GM21528 (cell line): ENCODE results near the gene TSPEAR.

Experiments
- ATAC-seq: cut with Tn5 transposase; IDR thresholded peaks from one replicate; pipeline ENCODE4 v1.9.1; 2021; ENCODE audit warnings: mild to moderate bottlenecking, moderate library complexity; ENCODE audit not compliant: unreplicated experiment, low FRiP score

Gene TSPEAR

GRCh38 chr21:44462086-44462833 is 249.1 kb downstream of the TSPEAR start:
- ATAC-seq: no peak

- no peak for ATAC-seq
Measured at GRCh38 chr21:44461464-44462001, 249.8 kb downstream of the TSPEAR start.

DNA sequence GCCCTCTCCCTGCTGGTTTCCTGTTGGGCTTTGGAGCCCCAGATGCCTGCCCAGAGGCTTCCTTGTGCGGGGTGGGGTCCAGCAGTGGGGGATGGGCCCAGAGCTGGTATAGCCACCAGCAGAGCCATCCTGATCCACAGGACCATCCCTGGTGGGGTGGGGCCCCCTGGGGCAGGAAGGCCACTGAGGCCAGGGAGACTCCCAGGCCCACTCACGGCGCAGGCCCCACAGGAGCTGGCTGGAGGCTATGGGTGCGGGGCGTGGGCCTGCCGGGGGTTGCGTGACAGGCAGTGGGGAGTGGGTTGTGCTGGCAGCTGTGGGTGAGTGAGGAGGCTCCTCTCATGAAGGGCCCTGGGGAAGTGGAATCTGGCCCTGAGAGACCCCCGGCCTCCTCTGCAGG is 250.4 kb downstream of the TSPEAR start:
- no peak for ATAC-seq

- no peak for ATAC-seq
Measured at GRCh38 chr21:44460441-44460755, 251.0 kb downstream of the TSPEAR start.

DNA sequence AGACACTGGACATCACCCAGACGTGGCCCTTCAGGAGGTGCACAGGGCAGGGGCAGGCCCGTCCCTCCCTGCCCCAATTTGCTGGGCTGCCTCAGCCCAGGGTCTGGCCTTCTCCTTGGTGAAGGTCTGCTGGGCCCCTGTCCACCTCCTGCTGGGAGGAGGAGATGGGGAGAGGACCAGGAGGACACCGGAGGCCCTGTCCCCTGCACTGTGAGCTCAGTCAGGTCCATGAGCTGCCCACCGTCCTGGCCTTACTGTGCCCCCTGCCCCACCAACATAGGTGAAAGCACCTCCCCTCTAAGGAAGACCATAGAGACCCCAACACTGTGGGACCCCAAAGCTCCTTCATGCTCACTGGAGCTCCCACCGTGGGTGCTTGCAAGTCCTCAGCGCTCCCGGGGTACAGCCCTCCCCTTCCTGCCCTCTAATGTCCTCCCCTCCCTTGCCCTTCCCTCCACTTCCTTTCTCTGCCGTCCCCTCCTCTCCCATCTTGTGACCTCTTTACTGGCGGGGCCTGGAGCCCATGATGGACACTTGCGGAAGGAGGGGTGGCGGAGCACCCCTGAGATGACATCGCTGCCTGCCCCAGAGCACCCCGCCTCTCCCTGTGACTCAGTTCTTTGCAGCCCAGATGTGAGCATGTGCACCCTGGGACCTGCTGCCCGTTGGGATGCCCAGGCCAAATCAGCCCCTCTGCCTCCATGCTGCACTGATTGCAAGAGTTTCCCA is 251.5 kb downstream of the TSPEAR start:
- ATAC-seq: no peak

DNA sequence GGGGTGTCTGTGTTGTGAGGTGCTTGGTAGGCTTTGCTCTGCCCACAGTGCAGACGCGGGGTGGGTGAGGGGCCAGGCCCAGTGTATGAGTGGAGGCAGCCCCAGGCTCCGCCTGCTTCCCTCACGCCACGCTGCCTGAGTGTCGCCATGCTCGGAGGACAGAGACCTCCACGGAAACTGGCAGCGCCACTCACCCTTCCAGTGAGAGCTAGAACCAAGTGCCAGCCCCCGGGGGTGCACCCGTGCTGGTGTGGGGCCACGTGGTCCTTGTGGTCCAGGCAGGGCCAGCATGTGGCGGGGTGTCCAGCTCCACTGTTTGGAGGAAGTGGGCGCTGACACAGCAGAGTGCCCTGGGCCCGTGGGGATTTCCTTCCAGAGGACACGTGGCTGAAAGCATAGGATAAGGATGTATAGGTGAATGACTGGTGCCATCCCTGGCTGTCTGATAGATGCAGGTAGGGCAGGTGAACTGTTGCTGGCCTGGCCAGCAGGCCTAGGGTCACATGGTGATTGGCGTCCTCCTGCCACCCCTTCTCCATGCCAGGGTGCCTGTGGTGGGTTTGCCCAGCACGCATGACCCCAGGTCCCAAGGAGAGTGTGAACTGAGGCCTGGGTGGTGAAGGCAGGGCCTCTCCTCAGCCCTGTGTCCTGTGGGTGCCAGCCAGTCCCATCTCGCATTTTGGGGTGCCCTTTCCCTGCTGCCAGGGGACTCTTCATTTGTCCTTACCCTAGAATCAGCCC is 252.2 kb downstream of the TSPEAR start:
- ATAC-seq: no peak

- no peak for ATAC-seq
Measured at GRCh38 chr21:44456915-44457736, 254.2 kb downstream of the TSPEAR start.

DNA sequence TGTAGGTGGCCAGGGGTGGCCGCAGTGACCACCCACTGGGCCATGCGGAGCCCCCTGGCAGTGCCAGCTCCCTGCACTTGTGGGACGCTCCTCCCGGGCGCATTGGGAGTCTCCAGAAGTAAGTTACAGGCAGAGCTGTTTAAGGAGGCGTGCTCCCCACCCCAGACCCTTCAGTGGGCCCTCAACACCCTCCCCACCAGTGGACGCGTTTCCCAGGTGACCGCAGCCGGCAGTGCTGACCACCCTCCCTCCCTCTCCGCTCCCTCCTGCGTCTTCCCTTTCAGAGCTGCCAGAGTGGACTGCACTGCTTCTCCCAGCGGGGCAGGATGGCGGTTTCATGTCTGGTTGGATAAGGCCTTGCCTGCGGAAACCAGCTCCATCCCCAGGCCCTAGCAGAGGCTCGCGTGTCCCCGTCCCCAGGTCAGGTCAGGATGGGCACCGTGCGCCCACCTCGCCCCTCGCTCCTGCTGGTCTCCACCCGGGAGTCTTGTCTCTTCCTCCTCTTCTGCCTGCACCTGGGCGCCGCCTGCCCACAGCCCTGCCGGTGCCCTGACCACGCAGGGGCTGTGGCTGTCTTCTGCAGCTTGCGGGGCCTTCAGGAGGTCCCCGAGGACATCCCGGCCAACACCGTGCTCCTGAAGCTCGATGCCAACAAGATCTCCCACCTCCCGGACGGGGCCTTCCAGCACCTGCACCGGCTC is 255.0 kb downstream of the TSPEAR start:
- no peak for ATAC-seq

DNA sequence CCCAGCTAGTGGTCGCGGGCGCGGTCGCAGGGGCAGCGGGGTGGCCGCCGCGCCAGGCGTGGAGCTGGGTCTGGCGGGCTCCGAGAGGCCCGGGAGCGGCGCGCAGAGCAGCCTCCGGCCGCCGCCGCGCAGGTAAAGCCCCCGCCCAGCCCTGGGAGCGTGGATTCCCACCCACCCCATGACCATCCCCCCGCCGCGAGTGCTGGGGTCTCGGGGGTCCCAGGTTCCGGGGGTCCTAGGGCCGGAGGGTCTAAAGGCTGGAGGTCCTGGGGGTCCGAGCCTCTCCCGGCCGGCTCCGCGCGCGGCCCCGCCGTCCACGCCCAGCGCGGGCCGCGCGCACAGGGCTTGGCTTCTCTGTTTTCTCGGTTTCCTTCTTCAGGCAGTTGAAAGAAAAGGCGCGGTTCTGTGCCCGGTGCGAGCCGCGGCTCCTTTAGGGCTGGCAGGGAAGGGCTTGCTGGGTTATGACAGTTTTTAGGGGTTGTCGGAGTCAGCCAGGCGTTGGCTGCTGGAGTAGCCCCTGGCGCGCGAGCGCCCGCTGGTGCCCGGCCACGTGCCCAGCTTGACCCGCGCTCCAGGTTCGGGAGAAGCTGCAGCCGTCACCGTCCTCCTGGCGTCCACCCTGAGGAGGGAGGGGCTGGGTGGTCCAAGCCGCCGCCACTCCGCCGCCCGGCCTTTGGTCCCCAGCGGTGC is 255.7 kb downstream of the TSPEAR start:
- no peak for ATAC-seq

GRCh38 chr21:44454747-44455523 is 256.4 kb downstream of the TSPEAR start, which contains the start of gene LRRC3:
Gene LRRC3 (plus strand): TSS chr21:44455510. CDS start chr21:44456645, 1,135 bp downstream.
- ATAC-seq: no peak

- ATAC-seq: no peak
Measured at GRCh38 chr21:44454058-44454457, 257.3 kb downstream of the TSPEAR start.

DNA sequence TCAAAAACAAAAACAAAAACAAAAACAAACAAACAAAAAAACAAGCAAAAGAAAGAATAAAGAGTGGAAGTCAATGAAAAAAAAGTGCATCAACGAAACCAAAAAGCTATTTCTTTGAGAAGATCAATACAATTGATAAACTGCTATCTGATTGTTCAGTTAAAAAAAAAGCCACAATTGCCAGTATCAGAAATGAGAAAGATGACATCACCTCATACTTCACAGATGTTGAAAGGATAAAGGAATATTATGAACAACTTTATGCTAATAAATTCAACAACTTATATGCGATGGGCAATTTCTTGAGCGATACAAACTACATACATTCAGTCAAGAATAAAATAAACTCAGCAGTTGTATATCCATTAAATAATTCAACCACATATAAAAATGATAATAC is 258.3 kb downstream of the TSPEAR start:
- no peak for ATAC-seq

DNA sequence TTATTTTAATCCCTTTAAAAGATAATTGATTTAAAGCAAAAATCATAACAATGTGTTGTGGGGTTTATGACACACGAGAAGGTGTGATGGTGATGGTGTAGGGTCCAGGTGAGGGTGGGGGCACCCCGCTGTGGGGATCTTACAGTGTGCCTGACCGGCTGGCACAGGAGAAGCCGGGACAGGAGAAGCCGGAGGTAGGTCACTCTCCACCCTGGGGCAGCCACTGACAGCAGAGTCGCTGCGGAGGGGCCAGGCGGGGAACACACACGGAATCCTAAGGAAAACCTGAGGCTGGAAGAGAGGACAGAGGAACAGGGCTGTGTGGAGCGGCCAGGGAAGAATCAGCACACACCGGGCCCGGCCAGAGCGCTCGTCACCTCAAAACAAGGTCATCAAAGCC is 260.4 kb downstream of the TSPEAR start:
- ATAC-seq: no peak

- no peak for ATAC-seq
Measured at GRCh38 chr21:44450402-44450801, 261.0 kb downstream of the TSPEAR start.

DNA sequence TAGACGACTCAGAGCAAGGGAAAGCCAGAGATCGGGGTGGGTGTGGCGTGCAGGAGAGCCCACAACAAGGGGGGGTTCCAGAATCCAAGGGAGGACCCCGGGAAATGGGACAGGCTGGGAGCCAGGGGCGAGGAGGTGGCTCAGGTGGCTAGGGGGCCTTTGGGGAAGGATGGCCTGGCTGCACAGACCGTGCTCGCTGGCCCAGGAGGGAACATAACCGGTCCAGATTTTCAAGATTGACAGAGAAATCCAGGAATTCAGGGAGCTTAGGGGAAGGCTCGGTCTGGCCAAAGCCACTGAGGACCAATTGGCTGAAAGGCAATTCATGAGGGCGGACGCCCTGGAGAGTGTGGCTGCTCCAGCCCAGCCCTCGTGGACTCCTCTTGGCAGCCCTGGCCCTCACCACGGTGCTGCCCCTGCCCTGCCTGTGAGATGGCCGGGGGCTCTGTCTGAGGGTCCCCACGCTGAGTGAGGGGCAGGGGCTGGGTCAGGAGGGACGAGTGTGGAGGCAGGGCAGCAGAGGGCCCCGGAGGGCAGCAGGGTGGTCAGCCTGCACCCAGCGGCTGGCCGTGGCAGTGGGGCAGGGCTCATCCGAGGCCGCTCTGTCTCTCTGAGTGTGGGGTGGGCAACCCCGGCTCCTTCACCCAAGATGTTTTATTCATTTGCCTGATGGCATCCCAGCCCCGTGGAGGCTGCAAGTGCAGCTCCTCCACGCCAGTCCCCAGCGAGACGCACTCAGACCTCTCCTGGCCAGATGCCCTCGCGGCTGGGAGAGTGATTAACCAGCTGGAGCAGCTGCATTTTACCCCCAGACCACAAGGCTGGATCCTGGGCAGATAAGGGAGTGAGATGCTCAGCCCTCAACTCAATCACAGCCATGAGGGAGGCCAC is 261.7 kb downstream of the TSPEAR start:
- no peak for ATAC-seq

GRCh38 chr21:44448651-44449131 is 262.7 kb downstream of the TSPEAR start:
- no peak for ATAC-seq
